PFSK-1 (cell line): ENCODE results near the gene GOLGA6L2.

Experiments used
- FOXP2 ChIP-seq: optimal IDR thresholded peaks from 2 replicates; pipeline ENCODE3; 2011; ENCODE audit warnings: borderline replicate concordance, control low read depth, inconsistent platforms; ENCODE audit not compliant: insufficient read depth; ENCODE audit errors: extremely low read length, extremely low read depth
- POLR2AphosphoS5 ChIP-seq: IDR thresholded peaks from 2 replicates; pipeline ENCODE4 v1.6.1; 2012; ENCODE audit warnings: low read depth, mild to moderate bottlenecking, control low read depth, low read length, moderate library complexity
- REST ChIP-seq, 2 experiments: IDR thresholded peaks; 2 replicates each; pipeline versions ENCODE4 v1.6.1 to v1.8.0; 2011 to 2012; ENCODE audit warnings: low read depth in 2 of 2, low read length in 2 of 2, control low read depth in 1 of 2, inconsistent platforms in 1 of 2, mild to moderate bottlenecking in 1 of 2, moderate library complexity in 1 of 2; ENCODE audit not compliant: insufficient read depth in 1 of 2
- SIN3A ChIP-seq: IDR thresholded peaks from 2 replicates; pipeline ENCODE4 v1.6.1; 2012; ENCODE audit warnings: mild to moderate bottlenecking, low read length, moderate library complexity, borderline replicate concordance; ENCODE audit not compliant: insufficient read depth
- TAF1 ChIP-seq: IDR thresholded peaks from 2 replicates; pipeline ENCODE4 v1.6.1; 2012; ENCODE audit warnings: low read length, control low read depth, borderline replicate concordance; ENCODE audit not compliant: insufficient read depth

Gene GOLGA6L2

DNA sequence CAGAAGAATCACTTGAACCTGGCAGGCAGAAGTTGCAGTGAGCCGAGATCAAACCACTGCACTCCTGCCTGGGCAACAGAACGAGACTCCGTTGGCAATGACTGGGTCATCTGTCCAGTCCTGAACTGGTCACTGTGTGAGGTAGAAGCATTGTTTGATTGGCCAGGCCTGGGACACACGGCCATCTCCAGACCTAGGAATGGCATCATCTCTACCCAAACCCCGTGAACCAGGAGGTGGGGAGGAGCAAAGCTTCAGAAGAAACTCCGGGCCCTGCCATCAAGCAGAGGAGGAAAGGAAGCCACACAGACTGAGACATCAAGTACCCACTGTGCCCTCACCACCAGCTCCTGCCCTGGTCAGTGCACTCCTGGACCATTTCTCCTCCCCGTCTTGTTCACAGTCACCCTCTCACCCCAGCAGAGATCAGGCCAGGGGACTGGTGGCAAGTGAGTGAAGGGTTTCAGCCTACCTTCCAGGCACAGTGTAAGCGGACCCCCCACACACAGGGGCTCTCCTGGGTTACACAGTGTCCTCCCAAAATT, 31.6 kb downstream of the GOLGA6L2 start:
- TF ChIP-seq REST (IDR thresholded peaks at IDR 0.05; ENCODE audit: insufficient read depth in 1 of 2, low read depth in 2 of 2, low read length in 2 of 2) (no peak), TAF1 (no peak), FOXP2 (no peak), POLR2AphosphoS5 (no peak), SIN3A (no peak)

DNA sequence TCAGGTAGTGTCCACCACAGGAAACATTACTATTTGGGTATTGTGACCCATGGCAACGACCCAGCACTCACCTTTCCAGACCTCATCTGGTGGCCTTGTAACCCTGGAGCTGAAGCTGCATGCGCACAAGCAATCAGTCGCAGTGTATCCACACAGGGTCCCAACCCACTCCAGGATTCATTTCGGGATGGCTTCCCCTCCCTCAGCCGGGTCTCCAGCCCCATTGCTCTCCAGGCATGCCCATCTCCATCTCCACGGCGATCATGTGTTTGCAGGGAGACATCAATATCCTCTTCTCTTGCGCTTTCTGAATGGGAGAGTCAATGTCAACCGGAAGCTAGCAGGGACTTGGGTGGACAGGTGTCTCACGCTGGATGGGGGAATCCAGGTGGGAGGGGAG, 35.2 kb downstream of the GOLGA6L2 start:
- TF ChIP-seq FOXP2 (no peak), REST (IDR thresholded peaks at IDR 0.05; ENCODE audit: insufficient read depth in 1 of 2, low read depth in 2 of 2, low read length in 2 of 2) (no peak), POLR2AphosphoS5 (no peak), SIN3A (no peak), TAF1 (no peak)

DNA sequence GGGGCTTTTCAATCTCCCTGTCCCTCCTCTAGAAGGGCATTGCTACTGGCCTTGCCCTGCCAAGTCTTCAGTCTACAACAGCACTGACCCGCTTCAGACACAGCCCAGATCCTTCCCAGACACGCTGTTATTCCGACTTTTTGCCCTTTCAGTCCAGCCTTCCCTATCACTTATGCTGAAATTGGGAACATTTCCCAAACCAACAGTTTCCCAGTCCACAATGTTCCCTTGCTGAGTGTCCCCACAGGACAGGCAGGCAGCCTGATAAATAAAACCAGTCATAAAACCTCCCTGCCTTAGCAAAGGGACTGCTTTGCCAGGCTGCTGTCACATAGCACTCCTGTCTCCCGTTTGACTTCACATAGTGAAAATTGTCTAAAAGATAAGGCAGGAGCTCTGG, 43.5 kb downstream of the GOLGA6L2 start:
- no peak for TF ChIP-seq REST (IDR thresholded peaks at IDR 0.05; ENCODE audit: insufficient read depth in 1 of 2, low read depth in 2 of 2, low read length in 2 of 2)
- no peak for TF ChIP-seq FOXP2
- TF ChIP-seq POLR2AphosphoS5: no peak
- no peak for TF ChIP-seq TAF1
- no peak for TF ChIP-seq SIN3A

- TF ChIP-seq TAF1 (no peak), FOXP2 (no peak), POLR2AphosphoS5 (no peak), REST (IDR thresholded peaks at IDR 0.05; ENCODE audit: insufficient read depth in 1 of 2, low read depth in 2 of 2, low read length in 2 of 2) (no peak), SIN3A (no peak)
These were observed 44.5 kb downstream of the GOLGA6L2 start for GRCh38 chr15:23402544-23402943.

DNA sequence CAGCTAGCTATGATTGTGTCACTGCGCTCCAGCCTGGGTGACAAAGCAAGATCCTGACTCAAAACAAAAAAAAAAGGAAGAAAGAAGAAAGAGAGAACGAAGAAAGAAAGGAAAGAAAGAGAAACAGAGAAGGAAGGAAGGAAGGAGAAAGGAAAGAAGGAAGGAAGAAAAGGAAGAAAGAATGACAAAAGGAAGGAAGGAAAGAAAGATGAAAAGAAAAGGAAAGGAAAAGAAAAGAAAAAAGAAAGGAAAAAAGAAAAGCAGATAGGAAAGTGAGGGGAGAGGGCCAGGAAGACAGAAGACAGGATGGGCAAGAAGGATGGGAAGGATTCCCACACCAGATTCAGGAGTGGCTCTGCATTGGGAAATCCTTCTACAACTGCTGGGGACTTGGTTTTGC, 44.9 kb downstream of the GOLGA6L2 start:
- TF ChIP-seq SIN3A (no peak), FOXP2 (no peak)
